Right ventricle myocardium inferior (tissue), 1 donor: ENCODE results near the gene TMEM140. TPM values are rescaled to one million over a fixed set of nuclear protein-coding genes. Genes with fewer than 3 reads are reported as not detected.
"Not testable (repeated sequence)": the region's sequence is repeated elsewhere in the genome, so short reads cannot be mapped to it uniquely, and the experiment has no call there.

Experiments used
- ATAC-seq: fragments of 200-7000 bp; cut with Tn5 transposase; one replicate; pipeline ENCODE4 v1.9.1; 2020; ENCODE audit warnings: mild to moderate bottlenecking, moderate library complexity
- DNase-seq: peaks from one replicate; pipeline ENCODE4 v3.0.0; 2021; ENCODE audit errors: missing footprints
- intact Hi-C: fragments of 100-400 bp; cut with DNase I; formaldehyde crosslinking; loops from one replicate; pipeline ENCODE4 v1.11.0; 2022
- total RNA-seq: library from RNA; stranded (reverse); fragmentation: NEBNext Ultra II Directional; extraction: Animal tissue kit (Norgen Biotek cat#: 25700); gene quantifications from one replicate; pipeline ENCODE4 v1.2.1, GENCODE V29; 2021
- donor health status: DM: no; HTN: yes; CAD: no; lungs with severe emphysema.

The TMEM140 gene
- total RNA-seq, 1 donor from 2014 or later: 24.3 TPM

- ATAC-seq: no peak
- intact Hi-C loops: loop anchor here (1.0 to 10.0 kb wide), 3 partner anchors 184 to 525 kb away; partner anchors contain the start of genes AGBL3 and BPGM
These were observed 22.0 kb downstream of the TMEM140 start for GRCh38 chr7:135169964-135170273.

GRCh38 chr7:135170274-135170997 is 22.6 kb downstream of the TMEM140 start, which contains the start of gene CYREN:
Gene CYREN (minus strand): TSS chr7:135170707. CDS start chr7:135168922, 1,785 bp downstream.
- peak; percentile 97 for ATAC-seq
- intact Hi-C loops: loop anchor here (1.0 to 10.0 kb wide), 3 partner anchors 184 to 526 kb away; partner anchors contain the start of genes AGBL3 and BPGM
- DNase-seq: peak; percentile 98

More at GRCh38 chr7:135169964-135170273, 22.0 kb downstream of the TMEM140 start:
- DNase-seq: no peak

- DNase-seq, ATAC-seq: not testable (repeated sequence)
- intact Hi-C loops: loop anchor here (1.0 to 10.0 kb wide), 3 partner anchors 185 to 526 kb away; partner anchors contain the start of genes AGBL3 and BPGM
These were observed 23.2 kb downstream of the TMEM140 start for GRCh38 chr7:135170998-135171481.

- ATAC-seq, DNase-seq: not testable (repeated sequence)
- intact Hi-C loops: loop anchor here (5.0 to 10.0 kb wide), 2 partner anchors 474 to 527 kb away; partner anchors contain the start of gene BPGM
These were observed 23.9 kb downstream of the TMEM140 start for GRCh38 chr7:135171581-135172291.

GRCh38 chr7:135173916-135174315 is 26.0 kb downstream of the TMEM140 start:
- not testable (repeated sequence) for ATAC-seq, DNase-seq
- intact Hi-C loops: loop anchor here (5.0 to 10.0 kb wide), 2 partner anchors 477 to 529 kb away; partner anchors contain the start of gene BPGM

GRCh38 chr7:135174941-135175340 is 27.1 kb downstream of the TMEM140 start:
- intact Hi-C loops: loop anchor here (5.0 to 10.0 kb wide), 2 partner anchors 478 to 530 kb away; partner anchors contain the start of gene BPGM
- no peak for ATAC-seq
- no peak for DNase-seq

GRCh38 chr7:135175931-135176330 is 28.1 kb downstream of the TMEM140 start:
- intact Hi-C loops: loop anchor here (10.0 kb wide), 1 partner anchor 531 kb away; the partner anchor contains the start of gene BPGM
- no peak for DNase-seq
- no peak for ATAC-seq

GRCh38 chr7:135177028-135177696 is 29.3 kb downstream of the TMEM140 start:
- DNase-seq: no peak
- intact Hi-C loops: loop anchor here (10.0 kb wide), 1 partner anchor 532 kb away; the partner anchor contains the start of gene BPGM
- ATAC-seq: no peak

GRCh38 chr7:135178364-135178763 is 30.5 kb downstream of the TMEM140 start:
- intact Hi-C loops: loop anchor here (10.0 kb wide), 1 partner anchor 534 kb away; the partner anchor contains the start of gene BPGM
- DNase-seq (no peak), ATAC-seq (no peak)

GRCh38 chr7:135179321-135179925 is 31.6 kb downstream of the TMEM140 start:
- DNase-seq (no peak), ATAC-seq (no peak)
- intact Hi-C loops: loop anchor here (10.0 kb wide), 1 partner anchor 535 kb away; the partner anchor contains the start of gene BPGM

GRCh38 chr7:135180122-135180521 is 32.2 kb downstream of the TMEM140 start:
- intact Hi-C loops: no loop called here
- ATAC-seq: no peak
- DNase-seq: no peak

GRCh38 chr7:135181261-135181928 is 33.5 kb downstream of the TMEM140 start:
- intact Hi-C loops: no loop called here
- ATAC-seq (no peak), DNase-seq (no peak)

GRCh38 chr7:135181929-135182678 is 34.2 kb downstream of the TMEM140 start:
- ATAC-seq: no peak
- no peak for DNase-seq
- intact Hi-C loops: no loop called here

- intact Hi-C loops: no loop called here
- no peak for ATAC-seq
- DNase-seq: no peak
These were observed 35.6 kb downstream of the TMEM140 start for GRCh38 chr7:135183478-135183877.

- no peak for DNase-seq
- no peak for ATAC-seq
- intact Hi-C loops: no loop called here
These were observed 36.5 kb downstream of the TMEM140 start for GRCh38 chr7:135184254-135184841.

- DNase-seq: no peak
- ATAC-seq: no peak
- intact Hi-C loops: no loop called here
These were observed 37.8 kb downstream of the TMEM140 start for GRCh38 chr7:135185471-135186260.
